Stimulated activated CD8-positive, alpha-beta memory T cell treated with anti-CD3 and anti-CD28 coated beads, Interleukin-15, amount 100 ng/mL, for 1 hour (primary cell): ENCODE results near the gene JUP.
A peak's percentile ranks its signal among the peaks of the same experiment; 100 is the strongest.

Experiments used
- DNase-seq: peaks from one replicate; pipeline ENCODE4 v3.0.0-alpha.2; 2020; ENCODE audit warnings: low read depth

Gene JUP

GRCh38 chr17:41758601-41759000, 27.9 kb downstream of the JUP start:
- no peak for DNase-seq

- DNase-seq = no peak
Measured at GRCh38 chr17:41754066-41754465, 32.4 kb downstream of the JUP start.

- no peak for DNase-seq
Measured at GRCh38 chr17:41751288-41751687, 35.2 kb downstream of the JUP start.

GRCh38 chr17:41750862-41751261, 35.6 kb downstream of the JUP start:
- DNase-seq = no peak

- DNase-seq = no peak
Measured at GRCh38 chr17:41748275-41748674, 38.2 kb downstream of the JUP start.

GRCh38 chr17:41741709-41742108, 44.8 kb downstream of the JUP start:
- DNase-seq = no peak

- DNase-seq = no peak
Measured at GRCh38 chr17:41740506-41740905, 46.0 kb downstream of the JUP start.

- no peak for DNase-seq
Measured at GRCh38 chr17:41739661-41740352, 46.7 kb downstream of the JUP start.

GRCh38 chr17:41738801-41739112, 47.8 kb downstream of the JUP start:
- DNase-seq = no peak

- DNase-seq = peak; percentile 59
Measured at GRCh38 chr17:41738077-41738800, 48.3 kb downstream of the JUP start.

- no peak for DNase-seq
Measured at GRCh38 chr17:41737680-41738023, 48.9 kb downstream of the JUP start.

GRCh38 chr17:41736983-41737679, 49.4 kb downstream of the JUP start:
- DNase-seq = no peak

GRCh38 chr17:41735744-41736143, 50.8 kb downstream of the JUP start:
- DNase-seq = no peak

GRCh38 chr17:41734949-41735313, 51.6 kb downstream of the JUP start:
- no peak for DNase-seq

GRCh38 chr17:41734139-41734948, 52.2 kb downstream of the JUP start, which contains the start of gene HAP1:
HAP1 (minus strand) TSS chr17:41734643; CDS start chr17:41734634, 9 bp downstream.
- no peak for DNase-seq

- no peak for DNase-seq
Measured at GRCh38 chr17:41733348-41734138, 53.0 kb downstream of the JUP start.

GRCh38 chr17:41731836-41732235, 54.7 kb downstream of the JUP start:
- no peak for DNase-seq

- no peak for DNase-seq
Measured at GRCh38 chr17:41730479-41730878, 56.0 kb downstream of the JUP start.

GRCh38 chr17:41728056-41728455, 58.5 kb downstream of the JUP start:
- DNase-seq = no peak

GRCh38 chr17:41725134-41725533, 61.4 kb downstream of the JUP start:
- no peak for DNase-seq

- DNase-seq = no peak
Measured at GRCh38 chr17:41724476-41725050, 61.9 kb downstream of the JUP start.
